Lower leg skin (tissue), 3 donors: ENCODE results near the gene NNMT.

Source experiments
- POLR2A ChIP-seq, 2 donors: fragments of 450-650 bp; IDR thresholded peaks; one replicate each; pipeline ENCODE4 v1.6.1; 2016 to 2017; ENCODE audit warnings: antibody characterized with exemption in 2 of 2, mild to moderate bottlenecking in 1 of 2, moderate library complexity in 1 of 2
- TF ChIP-seq, protein P1 (sequence below), 3 donors: fragments of 450-650 bp; IDR thresholded peaks; one replicate each; pipeline ENCODE4 v1.5.1; 2016; ENCODE audit warnings: antibody characterized with exemption in 3 of 3, mild to moderate bottlenecking in 3 of 3, moderate library complexity in 2 of 3

DNA sequence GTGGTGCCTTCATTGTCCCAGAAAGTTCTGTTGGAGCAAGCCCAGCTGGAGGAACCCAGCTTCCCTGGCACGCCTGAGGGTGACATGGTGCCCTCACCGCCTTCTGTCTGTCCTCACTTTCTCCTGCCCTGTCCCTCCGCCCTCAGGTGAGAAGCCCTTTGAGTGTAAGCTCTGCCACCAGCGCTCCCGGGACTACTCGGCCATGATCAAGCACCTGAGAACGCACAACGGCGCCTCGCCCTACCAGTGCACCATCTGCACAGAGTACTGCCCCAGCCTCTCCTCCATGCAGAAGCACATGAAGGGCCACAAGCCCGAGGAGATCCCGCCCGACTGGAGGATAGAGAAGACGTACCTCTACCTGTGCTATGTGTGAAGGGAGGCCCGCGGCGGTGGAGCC, 46.0 kb upstream of the NNMT start:
- TF ChIP-seq, protein P1, sequence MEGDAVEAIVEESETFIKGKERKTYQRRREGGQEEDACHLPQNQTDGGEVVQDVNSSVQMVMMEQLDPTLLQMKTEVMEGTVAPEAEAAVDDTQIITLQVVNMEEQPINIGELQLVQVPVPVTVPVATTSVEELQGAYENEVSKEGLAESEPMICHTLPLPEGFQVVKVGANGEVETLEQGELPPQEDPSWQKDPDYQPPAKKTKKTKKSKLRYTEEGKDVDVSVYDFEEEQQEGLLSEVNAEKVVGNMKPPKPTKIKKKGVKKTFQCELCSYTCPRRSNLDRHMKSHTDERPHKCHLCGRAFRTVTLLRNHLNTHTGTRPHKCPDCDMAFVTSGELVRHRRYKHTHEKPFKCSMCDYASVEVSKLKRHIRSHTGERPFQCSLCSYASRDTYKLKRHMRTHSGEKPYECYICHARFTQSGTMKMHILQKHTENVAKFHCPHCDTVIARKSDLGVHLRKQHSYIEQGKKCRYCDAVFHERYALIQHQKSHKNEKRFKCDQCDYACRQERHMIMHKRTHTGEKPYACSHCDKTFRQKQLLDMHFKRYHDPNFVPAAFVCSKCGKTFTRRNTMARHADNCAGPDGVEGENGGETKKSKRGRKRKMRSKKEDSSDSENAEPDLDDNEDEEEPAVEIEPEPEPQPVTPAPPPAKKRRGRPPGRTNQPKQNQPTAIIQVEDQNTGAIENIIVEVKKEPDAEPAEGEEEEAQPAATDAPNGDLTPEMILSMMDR (IDR thresholded peaks at IDR 0.05) = no peak
- TF ChIP-seq POLR2A (IDR thresholded peaks at IDR 0.05) = no peak
